Measurements from ENCODE around the gene TMEM145.

TMEM145 gene

DNA sequence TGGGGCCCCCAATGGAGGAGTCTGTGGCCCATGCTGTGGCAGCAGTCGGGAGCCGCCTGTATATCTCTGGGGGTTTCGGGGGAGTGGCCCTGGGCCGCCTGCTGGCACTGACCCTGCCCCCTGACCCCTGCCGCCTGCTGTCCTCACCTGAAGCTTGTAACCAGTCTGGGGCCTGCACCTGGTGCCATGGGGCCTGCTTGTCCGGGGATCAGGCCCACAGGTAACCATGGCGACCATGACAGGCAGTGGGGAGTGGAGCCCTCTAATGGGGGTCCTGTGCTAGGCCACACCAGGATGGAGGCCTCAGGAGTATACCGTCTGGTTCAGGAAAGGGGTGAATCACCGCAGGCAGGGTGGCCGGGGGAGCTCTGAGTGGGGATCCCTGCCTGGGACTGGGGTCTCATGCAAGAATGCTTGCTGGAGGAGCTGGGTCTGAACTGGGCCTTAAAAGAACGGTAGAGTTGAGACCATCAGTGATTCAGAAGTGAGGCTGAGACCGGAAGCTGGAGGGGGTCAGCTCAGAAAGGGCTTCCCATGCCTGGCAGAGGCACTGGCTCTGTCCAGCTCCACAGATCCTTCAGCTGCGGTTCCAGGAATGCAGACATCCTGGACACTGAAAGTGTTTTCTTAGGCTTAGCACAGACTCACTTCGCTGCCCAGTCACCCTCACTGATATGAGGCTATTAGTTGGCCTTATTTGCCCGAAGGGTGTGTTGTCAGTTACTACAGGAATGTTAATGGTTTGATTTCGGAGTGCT lies 47.9 kb downstream of the TMEM145 start:
- TF ChIP-seq, protein P1, sequence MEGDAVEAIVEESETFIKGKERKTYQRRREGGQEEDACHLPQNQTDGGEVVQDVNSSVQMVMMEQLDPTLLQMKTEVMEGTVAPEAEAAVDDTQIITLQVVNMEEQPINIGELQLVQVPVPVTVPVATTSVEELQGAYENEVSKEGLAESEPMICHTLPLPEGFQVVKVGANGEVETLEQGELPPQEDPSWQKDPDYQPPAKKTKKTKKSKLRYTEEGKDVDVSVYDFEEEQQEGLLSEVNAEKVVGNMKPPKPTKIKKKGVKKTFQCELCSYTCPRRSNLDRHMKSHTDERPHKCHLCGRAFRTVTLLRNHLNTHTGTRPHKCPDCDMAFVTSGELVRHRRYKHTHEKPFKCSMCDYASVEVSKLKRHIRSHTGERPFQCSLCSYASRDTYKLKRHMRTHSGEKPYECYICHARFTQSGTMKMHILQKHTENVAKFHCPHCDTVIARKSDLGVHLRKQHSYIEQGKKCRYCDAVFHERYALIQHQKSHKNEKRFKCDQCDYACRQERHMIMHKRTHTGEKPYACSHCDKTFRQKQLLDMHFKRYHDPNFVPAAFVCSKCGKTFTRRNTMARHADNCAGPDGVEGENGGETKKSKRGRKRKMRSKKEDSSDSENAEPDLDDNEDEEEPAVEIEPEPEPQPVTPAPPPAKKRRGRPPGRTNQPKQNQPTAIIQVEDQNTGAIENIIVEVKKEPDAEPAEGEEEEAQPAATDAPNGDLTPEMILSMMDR (IDR thresholded peaks at IDR 0.05; ENCODE audit: low read depth, low read length) = no peak
- no peak overlapping the region for H3K4me3 ChIP-seq (ENCODE audit: low read depth, low read length)

DNA sequence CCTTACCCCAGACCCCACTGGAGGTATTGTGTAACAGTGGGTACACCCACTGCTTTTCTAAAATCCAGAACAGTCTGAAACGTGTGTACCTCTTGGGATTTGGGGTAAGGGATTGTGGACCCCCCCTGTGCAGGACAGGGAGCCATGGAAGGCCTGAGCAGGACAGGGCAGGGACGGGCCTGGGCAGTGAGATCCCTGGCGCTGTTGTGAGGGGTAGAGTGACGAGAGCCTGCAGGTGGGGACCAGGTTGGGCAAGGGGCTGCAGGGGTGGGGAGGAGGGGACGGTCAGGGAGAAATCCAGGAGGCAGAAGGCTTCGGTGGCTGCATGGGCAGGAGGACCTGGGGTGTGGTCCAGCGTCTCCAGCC lies 48.4 kb downstream of the TMEM145 start:
- TF ChIP-seq, protein P1 (IDR thresholded peaks at IDR 0.05; ENCODE audit: low read depth, low read length) = no peak
- H3K4me3 ChIP-seq (ENCODE audit: low read depth, low read length) = no peak overlapping the region

DNA sequence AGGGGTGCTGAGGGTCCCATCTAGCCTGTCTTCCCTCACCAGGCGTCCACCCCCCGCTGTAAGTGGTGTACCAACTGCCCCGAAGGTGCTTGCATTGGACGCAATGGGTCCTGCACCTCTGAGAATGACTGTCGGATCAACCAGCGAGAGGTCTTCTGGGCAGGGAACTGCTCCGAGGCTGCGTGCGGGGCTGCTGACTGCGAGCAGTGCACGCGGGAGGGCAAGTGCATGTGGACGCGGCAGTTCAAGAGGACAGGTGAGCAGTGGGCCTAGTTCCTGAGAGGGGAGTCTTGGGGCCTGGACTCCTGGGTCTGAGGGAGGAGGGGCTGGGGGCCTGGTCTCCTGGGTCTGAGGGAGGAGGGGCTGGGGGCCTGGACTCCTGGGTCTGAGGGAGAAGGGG lies 49.2 kb downstream of the TMEM145 start:
- H3K4me3 ChIP-seq (ENCODE audit: low read depth, low read length) = no peak overlapping the region
- TF ChIP-seq, protein P1 (IDR thresholded peaks at IDR 0.05; ENCODE audit: low read depth, low read length) = no peak

DNA sequence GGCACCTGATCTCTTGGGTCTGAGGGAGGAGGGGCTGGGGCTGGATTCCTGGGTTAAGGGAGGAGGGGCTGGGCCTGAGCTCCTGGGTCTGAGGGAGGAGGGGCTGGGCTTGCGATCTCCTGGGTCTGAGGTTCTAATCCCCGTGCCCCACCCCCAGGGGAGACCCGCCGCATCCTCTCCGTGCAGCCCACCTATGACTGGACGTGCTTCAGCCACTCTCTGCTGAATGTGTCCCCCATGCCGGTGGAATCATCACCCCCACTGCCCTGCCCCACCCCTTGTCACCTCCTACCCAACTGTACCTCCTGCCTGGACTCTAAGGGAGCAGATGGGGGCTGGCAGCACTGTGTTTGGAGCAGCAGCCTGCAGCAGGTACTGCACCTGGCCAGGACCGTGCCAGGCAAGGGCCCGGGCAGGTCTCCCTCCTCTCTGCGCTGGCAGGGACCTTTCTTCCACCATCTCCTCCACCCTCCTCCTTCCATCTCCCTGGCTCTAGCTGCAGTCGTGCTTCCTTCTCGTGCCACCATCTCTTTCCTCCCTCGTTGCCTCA lies 49.9 kb downstream of the TMEM145 start:
- TF ChIP-seq, protein P1 (IDR thresholded peaks at IDR 0.05; ENCODE audit: low read depth, low read length) = no peak
- H3K4me3 ChIP-seq (ENCODE audit: low read depth, low read length) = no peak overlapping the region

DNA sequence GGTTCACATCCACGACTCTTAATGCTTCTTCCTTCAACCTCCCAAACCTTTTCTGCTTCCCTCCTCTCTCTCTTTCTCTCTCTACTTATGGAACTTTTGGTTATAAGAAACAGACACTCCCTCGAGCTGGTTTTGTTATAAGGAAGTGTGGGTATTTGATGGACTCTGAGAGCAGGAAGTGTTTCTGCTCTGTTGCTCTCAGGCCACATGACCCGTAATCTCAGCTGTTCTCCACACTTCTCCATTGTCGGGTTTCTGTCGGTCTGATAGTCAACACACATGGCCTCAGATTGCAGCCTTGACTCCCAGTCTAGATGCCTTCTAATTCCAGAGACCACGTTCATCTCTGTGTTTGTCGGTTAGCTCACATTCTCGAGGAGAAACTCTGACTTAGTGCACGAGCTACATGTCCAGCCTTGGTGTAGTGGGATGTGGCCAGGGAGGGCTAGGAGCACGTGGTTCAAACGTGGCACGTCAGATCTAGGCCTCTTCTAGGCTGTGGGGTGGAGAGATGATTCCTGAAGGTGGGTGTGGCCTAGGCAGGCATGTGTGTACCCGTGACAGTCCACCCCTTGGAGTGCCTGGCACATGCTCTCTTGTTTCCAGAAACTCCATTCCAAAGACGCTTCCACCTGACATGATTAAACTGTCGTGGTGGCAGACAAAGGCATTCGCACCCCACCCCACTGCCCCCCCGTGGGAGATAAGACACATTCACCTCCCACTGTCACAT lies 50.7 kb downstream of the TMEM145 start:
- no peak overlapping the region for H3K4me3 ChIP-seq (ENCODE audit: low read depth, low read length)
- TF ChIP-seq, protein P1 (IDR thresholded peaks at IDR 0.05; ENCODE audit: low read depth, low read length) = no peak

DNA sequence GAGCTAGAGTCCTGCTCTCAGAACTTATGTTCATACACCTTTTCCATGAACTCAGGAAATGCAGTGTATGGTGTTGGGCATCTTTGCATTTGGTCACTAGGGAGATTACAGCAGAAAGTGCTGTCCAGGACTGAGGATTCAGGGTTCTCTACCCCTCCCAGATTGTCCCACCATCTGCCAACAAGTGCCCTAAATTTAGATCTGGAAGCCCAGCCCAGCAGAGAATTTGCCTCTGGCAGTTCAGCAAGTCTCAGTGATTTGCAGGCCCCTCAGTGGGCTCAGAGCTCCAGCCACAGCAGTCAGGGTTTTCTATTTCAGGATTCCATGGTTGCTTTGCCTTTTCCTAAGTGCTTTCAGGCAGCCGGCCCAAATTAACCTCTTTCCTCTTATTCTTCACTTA lies 53.6 kb downstream of the TMEM145 start:
- TF ChIP-seq, protein P1 (IDR thresholded peaks at IDR 0.05; ENCODE audit: low read depth, low read length) = no peak
- no peak overlapping the region for H3K4me3 ChIP-seq (ENCODE audit: low read depth, low read length)

DNA sequence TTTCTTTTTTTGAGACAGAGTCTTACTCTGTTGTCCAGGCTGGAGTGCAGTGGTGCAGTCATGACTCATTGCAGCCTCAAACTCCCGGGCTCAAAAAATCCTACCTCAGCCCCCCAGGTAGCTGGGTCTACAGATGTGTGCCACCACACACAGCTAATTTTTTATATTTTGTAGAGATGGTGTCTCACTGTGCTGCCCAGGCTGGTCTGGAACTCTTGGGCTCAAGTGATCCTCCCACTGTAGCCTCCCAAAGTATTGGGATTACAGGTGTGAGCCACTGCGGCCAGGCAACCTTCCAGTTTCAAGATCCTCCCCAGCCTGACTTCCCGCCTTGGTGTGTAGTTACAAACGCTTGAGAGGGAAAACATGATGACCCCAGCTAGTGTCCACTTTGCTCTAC lies 54.8 kb downstream of the TMEM145 start:
- no peak overlapping the region for H3K4me3 ChIP-seq (ENCODE audit: low read depth, low read length)
- TF ChIP-seq, protein P1 (IDR thresholded peaks at IDR 0.05; ENCODE audit: low read depth, low read length) = no peak
